ENCODE measurements around the gene LRIG3. TPM values are rescaled to one million over a fixed set of nuclear protein-coding genes. Genes with fewer than 3 reads are reported as not detected.
"Not testable (repeated sequence)": the region's sequence is repeated elsewhere in the genome, so short reads cannot be mapped to it uniquely, and the experiment has no call there.

Gene LRIG3
- total and polyA plus RNA-seq, 2 of the 4 experiments (the other 2 are of a cell fraction), result 26.4 to 71.2 TPM

DNA sequence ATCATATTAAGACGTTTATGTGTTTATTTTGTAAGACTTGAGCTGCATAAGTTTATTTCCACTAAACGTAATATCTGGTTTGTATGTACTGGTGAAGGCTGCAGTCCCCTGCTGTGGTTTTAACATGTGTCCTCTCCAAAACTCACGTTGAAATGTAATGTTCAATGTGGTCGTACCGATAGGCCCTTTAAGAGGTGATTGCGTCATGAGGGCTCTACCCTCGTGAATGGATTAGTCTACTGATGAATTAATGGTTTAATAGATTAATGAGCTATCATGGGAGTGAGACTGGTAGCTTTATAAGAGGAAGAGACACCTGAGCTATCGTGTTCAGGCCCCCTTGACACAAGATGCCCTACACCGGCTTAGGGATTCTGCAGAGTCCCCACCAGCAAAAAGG is 14.9 kb downstream of the LRIG3 start:
- WGBS, 2 experiments (ENCODE audit: extremely low coverage in 2 of 2, insufficient read length in 1 of 2), result no CpG with 5 or more reads among the region's 9 CpGs
- H3K9me3 ChIP-seq (ENCODE audit: control insufficient read depth, insufficient read depth, low read length), result 0 out of 2 replicates have a peak, but pooled peaks cover 4% of the 10 kb centered on the region
- intact Hi-C loops (cut with micrococcal nuclease) (no loop called here), dilution Hi-C loops (cut with HindIII; ENCODE audit: low sequenced_read_pairs, unreplicated experiment) (no loop called here), in situ Hi-C loops (cut with MboI; ENCODE audit: low sequenced_read_pairs) (no loop called here)
- no TSS peak for BruUV-seq (replicated peaks)
- H2AK5ac ChIP-seq (ENCODE audit: low read depth, low read length), result no peak overlapping the region
- H3K4me2 ChIP-seq (ENCODE audit: low read depth, low read length), result no peak overlapping the region
- DNase-seq (no peak), ATAC-seq (ENCODE audit: low read depth) (no peak)
- ChIA-PET CTCF (no interaction called here), POLR2A (ENCODE audit: unreplicated experiment) (no interaction called here)
- no peak overlapping the region for H4K5ac ChIP-seq (ENCODE audit: low read depth, low read length)
- no peak overlapping the region for H2BK5ac ChIP-seq (ENCODE audit: low read depth, low read length, poor library complexity, severe bottlenecking)
- peaks cover 4% of the 10 kb centered on the region; the same call in 1 of the 2 replicates for H4K20me1 ChIP-seq (ENCODE audit: insufficient read depth, low read length)
- peaks cover 37 to 50% of the 10 kb centered on the region in 2 experiments for H3K79me1 ChIP-seq (ENCODE audit: low read depth in 1 of 2, low read length in 2 of 2)
- H3K56ac ChIP-seq (ENCODE audit: extremely low read depth, insufficient read depth, low read length), result no peak overlapping the region
- no peak overlapping the region for H3K4me3 ChIP-seq (ENCODE audit: insufficient read depth, low read depth, low read length)
- H3K36me3 ChIP-seq (ENCODE audit: control insufficient read depth, insufficient read depth, low read length), result peaks cover 37% of the 10 kb centered on the region
- H4K8ac ChIP-seq (ENCODE audit: low read depth in 2 of 2, low read length in 2 of 2), result no peak overlapping the region
- H3K9me1 ChIP-seq (ENCODE audit: insufficient read depth, low read length), result peaks cover 7% of the 10 kb centered on the region; the same call in 1 of the 2 replicates
- no peak overlapping the region for H2AK9ac ChIP-seq (replicated peaks; ENCODE audit: low read depth, low read length, poor library complexity)
- TF ChIP-seq BHLHE40 (IDR thresholded peaks at IDR 0.05; ENCODE audit: low read depth, low read length) (no peak), CEBPB (IDR thresholded peaks at IDR 0.05; ENCODE audit: low read depth, low read length) (peak; percentile 72)
- H3K27me3 ChIP-seq (ENCODE audit: control insufficient read depth, insufficient read depth, low read length), result no peaks in the 10 kb centered on the region
- no peak overlapping the region for H2BK20ac ChIP-seq (ENCODE audit: low read depth, low read length)
- H3K27ac ChIP-seq (ENCODE audit: insufficient read depth, low read length), result no peak overlapping the region
- H3K23ac ChIP-seq (ENCODE audit: low read depth, low read length), result no peak overlapping the region
- H2BK120ac ChIP-seq (ENCODE audit: low read depth, low read length), result no peak overlapping the region
- no peak overlapping the region for H4K91ac ChIP-seq (ENCODE audit: insufficient read depth, low read depth, low read length)
- H3K4me1 ChIP-seq (ENCODE audit: control insufficient read depth, insufficient read depth, low read length), result peaks cover 7% of the 10 kb centered on the region; the same call in 1 of the 2 replicates
- no peak overlapping the region for H3K18ac ChIP-seq (ENCODE audit: low read depth, low read length)
- no peak overlapping the region for H3K9ac ChIP-seq (ENCODE audit: low read depth, low read length)
- no peak overlapping the region for H3K4ac ChIP-seq (ENCODE audit: low read depth, low read length)
- no peak overlapping the region for H2AFZ ChIP-seq (replicated peaks; ENCODE audit: low read length, poor library complexity)
- no peak overlapping the region for H3K14ac ChIP-seq (replicated peaks; ENCODE audit: low read depth, low read length)
- H2BK15ac ChIP-seq (ENCODE audit: low read depth, low read length), result no peak overlapping the region

DNA sequence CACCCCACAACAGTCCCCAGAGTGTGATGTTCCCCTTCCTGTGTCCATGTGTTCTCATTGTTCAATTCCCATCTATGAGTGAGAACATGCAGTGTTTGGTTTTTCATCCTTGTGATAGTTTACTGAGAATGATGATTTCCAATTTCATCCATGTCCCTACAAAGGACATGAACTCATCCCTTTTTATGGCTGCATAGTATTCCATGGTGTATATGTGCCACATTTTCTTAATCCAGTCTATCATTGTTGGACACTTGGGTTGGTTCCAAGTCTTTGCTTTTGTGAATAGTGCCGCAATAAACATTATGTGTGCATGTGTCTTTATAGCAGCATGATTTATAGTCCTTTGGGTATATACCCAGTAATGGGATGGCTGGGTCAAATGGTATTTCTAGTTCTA is 17.6 kb downstream of the LRIG3 start:
- H3K4ac ChIP-seq (ENCODE audit: low read depth, low read length); H3K9me3 ChIP-seq (ENCODE audit: control insufficient read depth, insufficient read depth, low read length); H4K8ac ChIP-seq (ENCODE audit: low read depth in 2 of 2, low read length in 2 of 2); H3K27ac ChIP-seq (ENCODE audit: insufficient read depth, low read length); H3K27me3 ChIP-seq (ENCODE audit: control insufficient read depth, insufficient read depth, low read length); POLR2A ChIA-PET (ENCODE audit: unreplicated experiment); H4K20me1 ChIP-seq (ENCODE audit: insufficient read depth, low read length); H2AK5ac ChIP-seq (ENCODE audit: low read depth, low read length); H4K5ac ChIP-seq (ENCODE audit: low read depth, low read length); H2BK5ac ChIP-seq (ENCODE audit: low read depth, low read length, poor library complexity, severe bottlenecking); intact Hi-C loops (cut with micrococcal nuclease); H4K91ac ChIP-seq (ENCODE audit: insufficient read depth, low read depth, low read length); H3K23ac ChIP-seq (ENCODE audit: low read depth, low read length); CTCF ChIA-PET; H3K4me1 ChIP-seq (ENCODE audit: control insufficient read depth, insufficient read depth, low read length); H2BK120ac ChIP-seq (ENCODE audit: low read depth, low read length); H3K14ac ChIP-seq (replicated peaks; ENCODE audit: low read depth, low read length); ATAC-seq (ENCODE audit: low read depth); H2AFZ ChIP-seq (replicated peaks; ENCODE audit: low read length, poor library complexity); H3K4me2 ChIP-seq (ENCODE audit: low read depth, low read length); H3K9me1 ChIP-seq (ENCODE audit: insufficient read depth, low read length); H3K18ac ChIP-seq (ENCODE audit: low read depth, low read length); DNase-seq; BruUV-seq (replicated peaks); H2AK9ac ChIP-seq (replicated peaks; ENCODE audit: low read depth, low read length, poor library complexity); H3K4me3 ChIP-seq (ENCODE audit: insufficient read depth, low read depth, low read length); H3K9ac ChIP-seq (ENCODE audit: low read depth, low read length); in situ Hi-C loops (cut with MboI; ENCODE audit: low sequenced_read_pairs); H2BK20ac ChIP-seq (ENCODE audit: low read depth, low read length); H2BK15ac ChIP-seq (ENCODE audit: low read depth, low read length); dilution Hi-C loops (cut with HindIII; ENCODE audit: low sequenced_read_pairs, unreplicated experiment); H3K56ac ChIP-seq (ENCODE audit: extremely low read depth, insufficient read depth, low read length): not testable (repeated sequence)
- Histone ChIP-seq H3K79me1 (ENCODE audit: low read depth in 1 of 2, low read length in 2 of 2) (peaks cover 35 to 45% of the 10 kb centered on the region in 2 experiments), H3K36me3 (ENCODE audit: control insufficient read depth, insufficient read depth, low read length) (peaks cover 28% of the 10 kb centered on the region)
- no CpG with 5 or more reads among the region's 1 CpG for WGBS, 2 experiments (ENCODE audit: extremely low coverage in 2 of 2, insufficient read length in 1 of 2)
